RWPE1 (cell line): ENCODE measurements around the gene HTRA2.

ENCODE experiments used
- CTCF ChIA-PET: fragments of 350-600 bp; sonication (Branson Sonifier 250); formaldehyde crosslinking; extraction: SDS; loops from one replicate; lab custom pipeline; 2021; lab: Yijun Ruan, JAX
- POLR2A ChIA-PET: fragments of 400-600 bp; formaldehyde crosslinking; extraction: SDS; loops from one replicate; lab custom pipeline; 2020; ENCODE audit warnings: antibody characterized with exemption; ENCODE audit not compliant: low non-redundant PET; lab: Yijun Ruan, JAX
- DNase-seq: peaks from one replicate; pipeline ENCODE4 v3.0.0; 2012; ENCODE audit warnings: low spot score
- H3K27ac ChIP-seq: fragments of 450-650 bp; 2 replicates; pipeline ENCODE4 v1.5.1; 2017
- CTCF ChIP-seq: fragments of 450-650 bp; conservative IDR thresholded peaks from 2 replicates; pipeline ENCODE4 v1.5.1; 2017; ENCODE audit warnings: low read depth, mild to moderate bottlenecking

HTRA2 gene

GRCh38 chr2:74511104-74511989, 18.4 kb upstream of the HTRA2 start:
- no peak for TF ChIP-seq CTCF
- no peak for DNase-seq
- ChIA-PET CTCF (no interaction called here), POLR2A (no interaction called here)
- H3K27ac ChIP-seq, result no peak overlapping the region

GRCh38 chr2:74512744-74513604, 16.8 kb upstream of the HTRA2 start:
- ChIA-PET POLR2A (no interaction called here), CTCF (interaction anchor here (0.5 to 0.9 kb wide), 5 partner anchors 9 to 471 kb away, joined by 3 to 4 read pairs (median 3); no protein-coding TSS in a partner anchor)
- DNase-seq, result no peak
- H3K27ac ChIP-seq, result no peak overlapping the region
- no peak for TF ChIP-seq CTCF

- POLR2A ChIA-PET, result no interaction called here
- H3K27ac ChIP-seq, result no peak overlapping the region
- CTCF ChIA-PET, result interaction anchor here (0.5 to 0.8 kb wide), 4 partner anchors 8 to 472 kb away, joined by 3 to 4 read pairs (median 3); no protein-coding TSS in a partner anchor
- TF ChIP-seq CTCF, result no peak
- DNase-seq, result no peak
These were observed 15.9 kb upstream of the HTRA2 start for GRCh38 chr2:74513605-74514367.

GRCh38 chr2:74514368-74515270, 15.1 kb upstream of the HTRA2 start, which contains the start of gene TLX2:
Gene TLX2, plus strand, starts transcription at chr2:74514450. Its CDS starts 357 bp downstream, at chr2:74514807.
- ChIA-PET CTCF (interaction anchor here (1.2 kb wide), 1 partner anchor 73 kb away, joined by 4 read pairs; no protein-coding TSS in a partner anchor), POLR2A (no interaction called here)
- no peak for DNase-seq
- TF ChIP-seq CTCF, result no peak
- no peak within 1 kb of the TSS for H3K27ac ChIP-seq

GRCh38 chr2:74515271-74515980, 14.3 kb upstream of the HTRA2 start:
- no peak for DNase-seq
- ChIA-PET POLR2A (no interaction called here), CTCF (interaction anchor here (1.2 kb wide), 1 partner anchor 72 kb away, joined by 4 read pairs; no protein-coding TSS in a partner anchor)
- TF ChIP-seq CTCF, result no peak
- no peak overlapping the region for H3K27ac ChIP-seq
